H9 (cell line): ENCODE results near the gene NDC1. TPM values are rescaled to one million over a fixed set of nuclear protein-coding genes. Genes with fewer than 3 reads are reported as not detected.

Source experiments
- DNase-seq: peaks from one replicate; pipeline ENCODE4 v3.0.0-alpha.2; 2017
- H2AFZ ChIP-seq: one replicate; pipeline ENCODE4 v1.6.1; 2013; ENCODE audit warnings: mild to moderate bottlenecking, low read length, control low read depth, moderate library complexity
- H2AK5ac ChIP-seq: 2 replicates; pipeline ENCODE4 v1.6.1; 2013; ENCODE audit warnings: low read length, control low read depth, mixed read lengths; ENCODE audit not compliant: insufficient read length
- H2BK120ac ChIP-seq: one replicate; pipeline ENCODE4 v1.6.1; 2013; ENCODE audit warnings: low read depth, mild to moderate bottlenecking, low read length, control low read depth, inconsistent platforms; ENCODE audit not compliant: poor library complexity, severe bottlenecking
- H2BK12ac ChIP-seq: 2 replicates; pipeline ENCODE4 v1.6.1; 2013; ENCODE audit warnings: low read length, control low read depth, mixed read lengths, low read depth; ENCODE audit not compliant: insufficient read length
- H2BK15ac ChIP-seq: 2 replicates; pipeline ENCODE4 v1.6.1; 2013; ENCODE audit warnings: low read depth, low read length, control low read depth
- H2BK20ac ChIP-seq: one replicate; pipeline ENCODE4 v1.6.1; 2013; ENCODE audit warnings: low read depth, mild to moderate bottlenecking, low read length, control low read depth, inconsistent platforms; ENCODE audit not compliant: poor library complexity, severe bottlenecking
- H2BK5ac ChIP-seq: 2 replicates; pipeline ENCODE4 v1.6.1; 2013; ENCODE audit warnings: low read length, control low read depth, mixed read lengths; ENCODE audit not compliant: insufficient read length
- H3K14ac ChIP-seq: 2 replicates; pipeline ENCODE4 v1.6.1; 2013; ENCODE audit warnings: low read length, control low read depth; ENCODE audit not compliant: insufficient read depth
- H3K18ac ChIP-seq: 2 replicates; pipeline ENCODE4 v1.6.1; 2013; ENCODE audit warnings: low read depth, mild to moderate bottlenecking, mixed read lengths, low read length, control low read depth; ENCODE audit not compliant: insufficient read length
- H3K23ac ChIP-seq: 2 replicates; pipeline ENCODE4 v1.6.1; 2013; ENCODE audit warnings: low read length, control low read depth, mixed read lengths, low read depth; ENCODE audit not compliant: insufficient read length
- H3K23me2 ChIP-seq: 2 replicates; pipeline ENCODE4 v1.6.1; 2013; ENCODE audit warnings: low read depth, mild to moderate bottlenecking, mixed read lengths, low read length, control low read depth; ENCODE audit not compliant: insufficient read length, poor library complexity, severe bottlenecking
- H3K27ac ChIP-seq: 2 replicates; pipeline ENCODE4 v1.5.1; 2013; ENCODE audit warnings: low read length, control low read depth, mixed read lengths, low read depth; ENCODE audit not compliant: insufficient read length
- H3K27me3 ChIP-seq: 2 replicates; pipeline ENCODE4 v1.6.1; 2013; ENCODE audit warnings: low read length, control low read depth, inconsistent platforms; ENCODE audit not compliant: insufficient read depth
- H3K4ac ChIP-seq: 2 replicates; pipeline ENCODE4 v1.6.1; 2013; ENCODE audit warnings: low read depth, mild to moderate bottlenecking, control low read depth, inconsistent platforms, low read length, moderate library complexity
- H3K4me1 ChIP-seq: 2 replicates; pipeline ENCODE4 v1.6.1; 2013; ENCODE audit warnings: low read length, control low read depth, inconsistent platforms; ENCODE audit not compliant: insufficient read depth
- H3K4me2 ChIP-seq: 2 replicates; pipeline ENCODE4 v1.6.1; 2013; ENCODE audit warnings: low read length, control low read depth, mixed read lengths; ENCODE audit not compliant: insufficient read length, insufficient read depth
- H3K56ac ChIP-seq: 2 replicates; pipeline ENCODE4 v1.6.1; 2013; ENCODE audit warnings: low read depth, mild to moderate bottlenecking, mixed read lengths, low read length, control low read depth; ENCODE audit not compliant: insufficient read length
- H3K79me1 ChIP-seq: 2 replicates; pipeline ENCODE4 v1.6.1; 2013; ENCODE audit warnings: low read depth, mild to moderate bottlenecking, moderate library complexity, low read length, control low read depth, inconsistent platforms; ENCODE audit not compliant: insufficient read depth, poor library complexity, severe bottlenecking
- H3K79me2 ChIP-seq: 2 replicates; pipeline ENCODE4 v1.6.1; 2013; ENCODE audit warnings: low read length, control low read depth, inconsistent platforms; ENCODE audit not compliant: insufficient read depth
- H3K9ac ChIP-seq: 2 replicates; pipeline ENCODE4 v1.6.1; 2013; ENCODE audit warnings: low read length, control low read depth, mixed read lengths; ENCODE audit not compliant: insufficient read length; ENCODE audit errors: extremely low read depth
- H3K9me3 ChIP-seq: one replicate; pipeline ENCODE4 v1.6.1; 2013; ENCODE audit warnings: low read depth, low read length, inconsistent platforms; ENCODE audit not compliant: control insufficient read depth
- H3T11ph ChIP-seq: one replicate; pipeline ENCODE4 v1.6.1; 2013; ENCODE audit warnings: mild to moderate bottlenecking, low read length, control low read depth, inconsistent platforms
- H4K20me1 ChIP-seq: one replicate; pipeline ENCODE4 v1.6.1; 2013; ENCODE audit not compliant: control insufficient read depth, insufficient read length, insufficient read depth
- H4K5ac ChIP-seq: 2 replicates; pipeline ENCODE4 v1.6.1; 2013; ENCODE audit warnings: low read depth, mild to moderate bottlenecking, mixed read lengths, low read length, control low read depth; ENCODE audit not compliant: insufficient read length
- H4K8ac ChIP-seq: replicated peaks from 2 replicates; pipeline ENCODE4 v1.6.1; 2013; ENCODE audit warnings: low read length, control low read depth, mixed read lengths, low read depth; ENCODE audit not compliant: insufficient read length
- H4K91ac ChIP-seq: 2 replicates; pipeline ENCODE4 v1.6.1; 2013; ENCODE audit warnings: low read depth, mild to moderate bottlenecking, moderate library complexity, mixed read lengths, low read length, control low read depth; ENCODE audit not compliant: insufficient read length
- H3K27ac Mint-ChIP-seq, 3 experiments: 2 replicates in 2 of 3; 3 replicates in 1 of 3; pipeline ENCODE4 v1.8.0; 2020 to 2021; ENCODE audit warnings: mixed read lengths in 3 of 3, mild to moderate bottlenecking in 1 of 3, moderate library complexity in 1 of 3
- H3K27me3 Mint-ChIP-seq: 2 replicates; pipeline ENCODE4 v1.8.0; 2021; ENCODE audit warnings: low read depth, mild to moderate bottlenecking, moderate library complexity, mixed read lengths
- H3K36me3 Mint-ChIP-seq, 3 experiments: 2 replicates in 2 of 3; 3 replicates in 1 of 3; pipeline ENCODE4 v1.8.0; 2020 to 2021; ENCODE audit warnings: low read depth in 3 of 3, mixed read lengths in 3 of 3; ENCODE audit not compliant: insufficient read depth in 1 of 3
- H3K4me1 Mint-ChIP-seq, 2 experiments: 2 replicates each; pipeline ENCODE4 v1.8.0; 2020; ENCODE audit warnings: mixed read lengths in 2 of 2
- H3K4me3 Mint-ChIP-seq, 2 experiments: 2 replicates in 1 of 2; 3 replicates in 1 of 2; pipeline ENCODE4 v1.8.0; 2020 to 2021; ENCODE audit warnings: mild to moderate bottlenecking in 2 of 2, mixed read lengths in 2 of 2, moderate library complexity in 1 of 2
- H3K9me3 Mint-ChIP-seq, 2 experiments: 2 replicates in 1 of 2; 3 replicates in 1 of 2; pipeline ENCODE4 v1.8.0; 2020; ENCODE audit warnings: mild to moderate bottlenecking in 2 of 2, mixed read lengths in 2 of 2, moderate library complexity in 1 of 2
- WGBS: extraction: QIAGEN DNeasy Blood & Tissue Kit; methylation state at CpG from one replicate; pipeline ENCODE4 v1.1.7; 2013; ENCODE audit warnings: missing lambda C conversion rate, low lambda C conversion rate, mixed read lengths; ENCODE audit not compliant: insufficient read length; ENCODE audit errors: extremely low coverage; 5-methylcytosine and 5-hydroxymethylcytosine counted together
- total RNA-seq: library from RNA; stranded (reverse); gene quantifications from 2 replicates; pipeline ENCODE4 v1.2.1, GENCODE V29; 2021
- TF ChIP-seq, protein P1 (sequence below): fragments of 200-600 bp; sonication (generic); conservative IDR thresholded peaks from 3 replicates; pipeline ENCODE4 v1.8.0; 2021; ENCODE audit warnings: antibody characterized with exemption, mild to moderate bottlenecking

Gene NDC1
- total RNA-seq, 1 experiment from 2014 or later: 49.3 TPM

DNA sequence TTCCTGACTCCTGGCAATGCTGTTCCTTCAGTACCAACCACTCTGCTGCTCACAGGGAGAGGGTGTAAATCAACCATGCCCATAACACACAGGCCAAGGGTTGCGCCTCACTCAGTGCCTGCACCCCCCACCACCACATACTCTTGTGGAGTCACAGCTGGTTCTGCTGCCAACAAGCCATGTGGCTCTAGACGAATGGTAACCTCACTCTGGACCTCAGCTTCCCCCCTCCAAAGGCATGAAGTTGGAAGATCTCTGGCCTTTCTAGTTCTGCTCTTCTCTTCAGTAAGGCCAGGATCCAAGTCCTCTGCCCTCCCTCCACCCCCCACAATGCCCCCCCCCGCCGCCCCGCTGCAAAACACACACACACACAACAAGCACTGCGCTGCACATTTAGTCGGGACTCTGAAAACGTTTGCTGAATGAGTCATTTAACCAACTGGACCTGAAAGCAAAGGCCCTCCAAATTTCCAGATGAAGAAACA lies 97.4 kb downstream of the NDC1 start:
- peaks cover 0 to 5% of the 10 kb centered on the region in 2 experiments; a peak in 1 of 4 replicates for H3K4me1 Mint-ChIP-seq
- no peak overlapping the region for H3K4me3 Mint-ChIP-seq
- Histone ChIP-seq H3K79me2 (no peaks in the 10 kb centered on the region), H2BK20ac (no peak overlapping the region), H3K4me2 (no peak overlapping the region), H3K27ac (no peak overlapping the region), H2AK5ac (no peak overlapping the region), H3K23me2 (peaks cover 11% of the 10 kb centered on the region), H3K4me1 (no peaks in the 10 kb centered on the region), H2AFZ (no peak overlapping the region), H3K4ac (no peak overlapping the region), H3K56ac (no peak overlapping the region), H3K27me3 (peaks cover 45% of the 10 kb centered on the region), H3K9ac (no peak overlapping the region), H4K20me1 (no peaks in the 10 kb centered on the region), H2BK15ac (no peak overlapping the region), H3K23ac (no peak overlapping the region), H3K14ac (no peak overlapping the region; the same call in 1 of the 2 replicates), H3K9me3 (no peaks in the 10 kb centered on the region), H2BK5ac (no peak overlapping the region), H3K79me1 (no peaks in the 10 kb centered on the region), H2BK12ac (no peak overlapping the region), H2BK120ac (no peak overlapping the region), H4K8ac (no peak overlapping the region), H3T11ph (no peak overlapping the region), H4K91ac (no peak overlapping the region), H3K18ac (no peak overlapping the region), H4K5ac (no peak overlapping the region)
- H3K9me3 Mint-ChIP-seq: peaks cover 4% of the 10 kb centered on the region in 2 experiments; a peak in 3 of 5 replicates
- TF ChIP-seq, protein P1, sequence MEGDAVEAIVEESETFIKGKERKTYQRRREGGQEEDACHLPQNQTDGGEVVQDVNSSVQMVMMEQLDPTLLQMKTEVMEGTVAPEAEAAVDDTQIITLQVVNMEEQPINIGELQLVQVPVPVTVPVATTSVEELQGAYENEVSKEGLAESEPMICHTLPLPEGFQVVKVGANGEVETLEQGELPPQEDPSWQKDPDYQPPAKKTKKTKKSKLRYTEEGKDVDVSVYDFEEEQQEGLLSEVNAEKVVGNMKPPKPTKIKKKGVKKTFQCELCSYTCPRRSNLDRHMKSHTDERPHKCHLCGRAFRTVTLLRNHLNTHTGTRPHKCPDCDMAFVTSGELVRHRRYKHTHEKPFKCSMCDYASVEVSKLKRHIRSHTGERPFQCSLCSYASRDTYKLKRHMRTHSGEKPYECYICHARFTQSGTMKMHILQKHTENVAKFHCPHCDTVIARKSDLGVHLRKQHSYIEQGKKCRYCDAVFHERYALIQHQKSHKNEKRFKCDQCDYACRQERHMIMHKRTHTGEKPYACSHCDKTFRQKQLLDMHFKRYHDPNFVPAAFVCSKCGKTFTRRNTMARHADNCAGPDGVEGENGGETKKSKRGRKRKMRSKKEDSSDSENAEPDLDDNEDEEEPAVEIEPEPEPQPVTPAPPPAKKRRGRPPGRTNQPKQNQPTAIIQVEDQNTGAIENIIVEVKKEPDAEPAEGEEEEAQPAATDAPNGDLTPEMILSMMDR: no peak
- DNase-seq: no peak
- no peak overlapping the region for H3K27ac Mint-ChIP-seq
- no CpG with 5 or more reads among the region's 8 CpGs for WGBS
- H3K27me3 Mint-ChIP-seq: peaks cover 80% of the 10 kb centered on the region
- no peaks in the 10 kb centered on the region for H3K36me3 Mint-ChIP-seq
